Lung (tissue), 12 donors: ENCODE results near the gene HMGCL. TPM values are rescaled to one million over a fixed set of nuclear protein-coding genes. Genes with fewer than 3 reads are reported as not detected.
"Not testable (repeated sequence)": the region's sequence is repeated elsewhere in the genome, so short reads cannot be mapped to it uniquely, and the experiment has no call there.

Experiments used
- ATAC-seq: fragments of 200-7000 bp; cut with Tn5 transposase; one replicate; pipeline ENCODE4 v1.9.1; 2020; ENCODE audit warnings: moderate number of reproducible peaks; ENCODE audit not compliant: insufficient read depth, low FRiP score
- DNase-seq, 3 donors: peaks; one replicate each; pipeline ENCODE4 v3.0.0-alpha.2; 2013 to 2017
- H3K27ac ChIP-seq, 2 donors: one replicate each; pipeline ENCODE4 v1.5.1; 2013; ENCODE audit warnings: mild to moderate bottlenecking in 2 of 2, moderate library complexity in 2 of 2, control low read depth in 1 of 2, inconsistent platforms in 1 of 2, low read depth in 1 of 2, low read length in 1 of 2
- H3K27me3 ChIP-seq, 3 donors: one replicate each; pipeline ENCODE4 v1.5.1; 2013; ENCODE audit warnings: low read length in 2 of 3; ENCODE audit not compliant: control insufficient read depth in 3 of 3, insufficient read depth in 3 of 3
- H3K36me3 ChIP-seq, 4 donors: one replicate each; pipeline ENCODE4 v1.5.1; 2013; ENCODE audit warnings: low read length in 4 of 4, mild to moderate bottlenecking in 1 of 4, moderate library complexity in 1 of 4; ENCODE audit not compliant: control insufficient read depth in 4 of 4, insufficient read depth in 4 of 4
- H3K4me1 ChIP-seq, 5 donors: one replicate each; pipeline ENCODE4 v1.5.1; 2013; ENCODE audit warnings: low read length in 5 of 5, mild to moderate bottlenecking in 2 of 5, moderate library complexity in 1 of 5; ENCODE audit not compliant: control insufficient read depth in 5 of 5, insufficient read depth in 5 of 5
- H3K4me3 ChIP-seq: one replicate; pipeline ENCODE4 v1.5.1; 2013; ENCODE audit warnings: mild to moderate bottlenecking, control low read depth, moderate library complexity
- H3K9ac ChIP-seq, 2 donors: one replicate each; pipeline ENCODE4 v1.5.1; 2013; ENCODE audit warnings: low read length in 2 of 2, control low read depth in 1 of 2; ENCODE audit not compliant: insufficient read depth in 1 of 2
- H3K9me3 ChIP-seq, 4 donors: one replicate each; pipeline ENCODE4 v1.5.1; 2013; ENCODE audit warnings: low read length in 3 of 4, mild to moderate bottlenecking in 1 of 4, moderate library complexity in 1 of 4; ENCODE audit not compliant: control insufficient read depth in 4 of 4, insufficient read depth in 3 of 4
- WGBS, 2 donors: extraction: QIAGEN DNeasy Blood & Tissue Kit; methylation state at CpG; one replicate each; pipeline ENCODE4 v1.1.7; 2013; 5-methylcytosine and 5-hydroxymethylcytosine counted together
- polyA plus RNA-seq, 2 donors: library from polyadenylated mRNA; stranded (reverse); fragments of 200-250 nt; gene quantifications; one replicate each; pipeline ENCODE4 v1.2.1, GENCODE V29; 2013
- total RNA-seq, 2 donors: library from RNA; depleted of rRNA in 1 of 2; stranded (reverse); fragments of >200 nt in 1 of 2; gene quantifications; one replicate each; pipeline ENCODE4 v1.2.1, GENCODE V29; 2014 to 2021
- TF ChIP-seq, protein P1 (sequence below): IDR thresholded peaks from 2 replicates; pipeline ENCODE4 v1.5.1; 2012; ENCODE audit warnings: mild to moderate bottlenecking; ENCODE audit errors: control extremely low read depth, extremely low read depth
- donor health status: control.
- donor health status: control.
- donor health status: Bipolar disorder and iron deficiency.
- donor health status: healthy.
- donor health status: DM: yes; HTN: yes; CAD: no.

HMGCL gene
- total and polyA plus RNA-seq, 4 donors: 33.3 to 47.6 (median 43.9) TPM

DNA sequence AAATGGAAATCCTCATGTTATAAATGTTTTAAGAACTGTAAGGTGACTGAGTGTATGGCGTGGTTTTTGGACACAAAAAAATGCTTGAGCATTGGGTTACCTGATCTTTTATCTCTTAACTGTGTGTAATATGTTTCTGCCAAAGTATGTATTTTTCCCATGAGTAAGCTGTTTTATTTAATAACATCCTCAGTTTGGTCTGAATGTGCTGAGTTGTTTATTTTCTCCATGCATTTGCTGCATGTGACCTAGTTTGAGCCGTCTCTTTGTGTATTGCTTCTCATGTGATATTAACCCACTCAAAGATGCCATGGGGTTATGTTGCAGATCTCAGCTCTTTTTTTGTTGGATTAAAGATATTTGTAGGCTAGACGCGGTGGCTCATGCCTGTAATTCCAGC is 40.4 kb downstream of the HMGCL start:
- H3K27me3 ChIP-seq: no peaks in the 10 kb centered on the region
- no peaks in the 10 kb centered on the region for H3K4me1 ChIP-seq
- peaks cover 0 to 2% (median 0%) of the 10 kb centered on the region in 4 donors for H3K9me3 ChIP-seq
- TF ChIP-seq, protein P1, sequence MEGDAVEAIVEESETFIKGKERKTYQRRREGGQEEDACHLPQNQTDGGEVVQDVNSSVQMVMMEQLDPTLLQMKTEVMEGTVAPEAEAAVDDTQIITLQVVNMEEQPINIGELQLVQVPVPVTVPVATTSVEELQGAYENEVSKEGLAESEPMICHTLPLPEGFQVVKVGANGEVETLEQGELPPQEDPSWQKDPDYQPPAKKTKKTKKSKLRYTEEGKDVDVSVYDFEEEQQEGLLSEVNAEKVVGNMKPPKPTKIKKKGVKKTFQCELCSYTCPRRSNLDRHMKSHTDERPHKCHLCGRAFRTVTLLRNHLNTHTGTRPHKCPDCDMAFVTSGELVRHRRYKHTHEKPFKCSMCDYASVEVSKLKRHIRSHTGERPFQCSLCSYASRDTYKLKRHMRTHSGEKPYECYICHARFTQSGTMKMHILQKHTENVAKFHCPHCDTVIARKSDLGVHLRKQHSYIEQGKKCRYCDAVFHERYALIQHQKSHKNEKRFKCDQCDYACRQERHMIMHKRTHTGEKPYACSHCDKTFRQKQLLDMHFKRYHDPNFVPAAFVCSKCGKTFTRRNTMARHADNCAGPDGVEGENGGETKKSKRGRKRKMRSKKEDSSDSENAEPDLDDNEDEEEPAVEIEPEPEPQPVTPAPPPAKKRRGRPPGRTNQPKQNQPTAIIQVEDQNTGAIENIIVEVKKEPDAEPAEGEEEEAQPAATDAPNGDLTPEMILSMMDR: no peak
- H3K9ac ChIP-seq: no peak overlapping the region
- H3K4me3 ChIP-seq: no peak overlapping the region
- no peak overlapping the region for H3K27ac ChIP-seq
- H3K36me3 ChIP-seq: peaks cover 17 to 41% (median 23%) of the 10 kb centered on the region in 4 donors
- no peak for DNase-seq
- ATAC-seq: no peak
- 80 to 83% methylated on average over 4 of the region's 4 CpGs for WGBS, 2 donors

DNA sequence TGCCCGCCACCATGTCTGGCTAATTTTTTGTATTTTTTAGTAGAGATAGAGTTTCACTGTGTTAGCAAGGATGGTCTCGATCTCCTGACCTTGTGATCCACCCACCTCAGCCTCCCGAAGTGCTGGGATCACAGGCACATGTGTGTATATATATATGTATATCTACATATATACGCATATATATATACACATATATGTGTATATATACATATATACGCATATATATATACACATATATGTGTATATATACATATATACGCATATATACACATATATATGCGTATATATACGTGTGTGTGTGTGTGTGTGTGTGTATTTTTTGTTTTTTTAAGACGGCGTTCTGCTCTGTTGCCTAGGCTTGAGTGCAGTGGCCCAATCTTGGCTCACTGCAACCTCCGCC is 42.1 kb downstream of the HMGCL start:
- H3K9ac ChIP-seq, H3K27me3 ChIP-seq, H3K27ac ChIP-seq, H3K9me3 ChIP-seq, H3K4me3 ChIP-seq, ATAC-seq, DNase-seq, H3K4me1 ChIP-seq: not testable (repeated sequence)
- WGBS, 2 donors: 92 to 93% methylated on average over 11 of the region's 11 CpGs
- H3K36me3 ChIP-seq: peaks cover 17 to 41% (median 23%) of the 10 kb centered on the region in 4 donors

DNA sequence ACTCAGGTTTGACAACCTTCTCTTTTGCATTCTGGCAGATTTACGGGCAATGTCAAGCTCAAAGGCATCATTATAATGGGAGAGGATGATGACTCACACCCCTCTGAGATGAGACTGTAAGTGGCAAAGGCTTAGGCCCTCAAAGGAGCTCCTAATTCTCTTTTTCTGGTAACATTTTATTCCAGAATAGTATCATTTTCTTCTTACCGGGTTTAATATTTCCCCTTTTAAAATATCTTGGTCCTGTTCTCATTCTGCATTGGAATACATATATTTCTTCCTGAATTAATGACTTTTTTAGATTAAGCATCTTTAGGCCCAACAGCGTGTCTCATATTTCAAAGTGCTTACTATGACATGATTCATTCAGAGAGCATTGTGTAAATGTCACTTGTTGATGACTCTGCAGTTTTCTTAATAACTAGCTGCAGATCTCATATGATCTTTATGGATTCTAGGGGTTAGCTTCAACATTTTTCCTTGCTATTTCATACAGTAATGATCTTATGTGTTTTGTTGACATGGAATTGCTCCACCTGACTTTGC is 45.3 kb downstream of the HMGCL start:
- 77 to 86% methylated on average over 3 of the region's 3 CpGs for WGBS, 2 donors
- H3K4me3 ChIP-seq: no peak overlapping the region
- H3K9me3 ChIP-seq: no peaks in the 10 kb centered on the region
- ATAC-seq (no peak), DNase-seq (no peak)
- H3K36me3 ChIP-seq: peaks cover 3 to 14% (median 6%) of the 10 kb centered on the region in 4 donors
- H3K9ac ChIP-seq: no peak overlapping the region
- TF ChIP-seq, protein P1: no peak
- H3K4me1 ChIP-seq: peaks cover 0 to 16% (median 3%) of the 10 kb centered on the region in 5 donors
- no peaks in the 10 kb centered on the region for H3K27me3 ChIP-seq
- H3K27ac ChIP-seq: no peak overlapping the region

DNA sequence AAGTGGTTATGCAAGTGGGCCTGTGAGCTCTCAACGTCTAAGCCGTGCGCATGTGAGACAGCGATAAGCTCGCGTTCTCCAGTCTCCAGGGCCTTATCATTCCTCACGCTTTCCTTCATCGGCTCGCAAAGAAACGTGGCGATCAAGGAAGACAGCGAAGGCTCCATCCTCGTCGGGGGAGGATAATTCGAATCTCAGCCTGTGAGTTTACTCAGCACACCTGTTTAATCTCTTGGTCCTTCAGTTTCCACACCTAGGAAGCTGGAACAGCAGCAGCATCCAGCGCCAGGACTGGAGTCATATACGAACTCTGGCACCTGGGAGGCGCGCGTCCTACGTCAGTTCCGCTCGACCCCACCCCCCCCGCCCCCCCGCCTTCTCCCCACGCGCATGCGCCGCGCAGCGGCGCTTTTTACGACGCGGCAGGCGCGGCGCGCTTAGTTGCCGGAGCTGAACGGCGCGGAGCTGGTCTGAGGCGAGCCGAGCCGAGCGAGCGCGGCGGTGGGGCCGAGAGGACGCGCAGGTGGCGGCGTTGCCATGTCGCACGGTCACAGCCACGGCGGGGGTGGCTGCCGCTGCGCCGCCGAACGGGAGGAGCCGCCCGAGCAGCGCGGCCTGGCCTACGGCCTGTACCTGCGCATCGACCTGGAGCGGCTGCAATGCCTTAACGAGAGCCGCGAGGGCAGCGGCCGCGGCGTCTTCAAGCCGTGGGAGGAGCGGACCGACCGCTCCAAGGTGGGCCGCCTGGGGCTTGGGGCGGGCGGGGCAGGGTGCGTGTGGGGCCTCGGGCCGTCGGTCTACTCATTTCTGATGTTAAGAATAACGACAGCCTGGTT is 47.0 kb downstream of the HMGCL start, which contains the start of gene PITHD1:
PITHD1 (plus strand) TSS at position 440 of the 836 bp plus-strand sequence; CDS start at position 538, 98 bp downstream.
- H3K9me3 ChIP-seq: no peaks in the 10 kb centered on the region
- peak; percentile 90 to 92 (median 91) for DNase-seq
- TF ChIP-seq, protein P1: no peak
- peak; percentile 72 for ATAC-seq
- peaks cover 0 to 7% (median 3%) of the 10 kb centered on the region in 4 donors for H3K36me3 ChIP-seq
- peak within 1 kb of the TSS; percentile 97 for H3K4me3 ChIP-seq
- peak within 1 kb of the TSS; percentile 93 to 97 for H3K27ac ChIP-seq
- H3K4me1 ChIP-seq: peaks cover 0 to 16% (median 3%) of the 10 kb centered on the region in 5 donors
- no peaks in the 10 kb centered on the region for H3K27me3 ChIP-seq
- peak within 1 kb of the TSS; percentile 56 to 91 for H3K9ac ChIP-seq
- WGBS, 2 donors: 0% methylated on average over 52 to 91 of the region's 91 CpGs
